ENCODE measurements around the gene UBAP1L. TPM values are rescaled to one million over a fixed set of nuclear protein-coding genes. Genes with fewer than 3 reads are reported as not detected.

The UBAP1L gene
- total and polyA plus RNA-seq, 12 donors, result 0.65 to 5.3 (median 1.6) TPM

DNA sequence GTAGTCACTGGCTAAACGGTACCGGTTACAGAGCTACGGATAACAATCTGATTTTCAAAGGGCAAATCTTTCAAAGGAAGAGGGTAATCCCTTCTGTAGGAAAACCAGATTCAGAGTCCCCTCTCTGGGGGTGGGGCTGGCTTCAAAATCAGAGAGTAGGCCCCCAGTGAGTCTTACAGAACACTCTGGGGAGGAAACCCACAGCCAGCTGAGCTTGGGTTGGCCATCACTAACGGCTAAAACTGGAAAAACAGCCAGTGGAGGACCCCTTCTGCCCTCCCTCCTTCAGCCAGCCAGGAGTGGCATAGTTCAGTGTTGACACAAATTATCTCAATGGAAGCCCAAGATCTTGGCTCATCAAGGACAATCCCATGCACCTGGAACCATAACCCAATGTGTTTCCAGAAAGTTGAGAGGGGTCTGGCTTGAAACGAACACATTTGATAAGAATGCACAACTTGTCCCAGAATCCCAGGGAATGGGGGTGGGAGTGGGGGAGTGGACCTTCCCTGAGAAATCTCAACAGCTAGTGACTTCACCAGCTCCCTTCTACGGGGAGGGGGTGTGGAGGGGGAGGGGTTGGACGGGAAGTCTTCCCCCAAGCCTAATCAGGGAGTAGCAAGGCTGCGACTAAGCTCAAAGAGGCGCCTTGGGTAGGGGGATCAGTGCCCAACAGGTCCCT, 48.2 kb downstream of the UBAP1L start:
- TF ChIP-seq, protein P1, sequence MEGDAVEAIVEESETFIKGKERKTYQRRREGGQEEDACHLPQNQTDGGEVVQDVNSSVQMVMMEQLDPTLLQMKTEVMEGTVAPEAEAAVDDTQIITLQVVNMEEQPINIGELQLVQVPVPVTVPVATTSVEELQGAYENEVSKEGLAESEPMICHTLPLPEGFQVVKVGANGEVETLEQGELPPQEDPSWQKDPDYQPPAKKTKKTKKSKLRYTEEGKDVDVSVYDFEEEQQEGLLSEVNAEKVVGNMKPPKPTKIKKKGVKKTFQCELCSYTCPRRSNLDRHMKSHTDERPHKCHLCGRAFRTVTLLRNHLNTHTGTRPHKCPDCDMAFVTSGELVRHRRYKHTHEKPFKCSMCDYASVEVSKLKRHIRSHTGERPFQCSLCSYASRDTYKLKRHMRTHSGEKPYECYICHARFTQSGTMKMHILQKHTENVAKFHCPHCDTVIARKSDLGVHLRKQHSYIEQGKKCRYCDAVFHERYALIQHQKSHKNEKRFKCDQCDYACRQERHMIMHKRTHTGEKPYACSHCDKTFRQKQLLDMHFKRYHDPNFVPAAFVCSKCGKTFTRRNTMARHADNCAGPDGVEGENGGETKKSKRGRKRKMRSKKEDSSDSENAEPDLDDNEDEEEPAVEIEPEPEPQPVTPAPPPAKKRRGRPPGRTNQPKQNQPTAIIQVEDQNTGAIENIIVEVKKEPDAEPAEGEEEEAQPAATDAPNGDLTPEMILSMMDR (IDR thresholded peaks at IDR 0.05), result no peak
- H3K4me3 ChIP-seq, result peak overlapping the region; percentile 38 to 66 (median 59)
- ATAC-seq, result peak in 5 of 8 donors; percentile 17 to 30 (median 22)
- H3K4me1 ChIP-seq, result peaks cover 23 to 77% (median 49%) of the 10 kb centered on the region in 9 donors
- no peaks in the 10 kb centered on the region for H3K9me3 ChIP-seq
- H3K27ac ChIP-seq, result peak overlapping the region; percentile 62 to 92 (median 89)
- DNase-seq, result peak in 1 of 2 donors; percentile 67
- H3K36me3 ChIP-seq, result peaks cover 0 to 4% (median 0%) of the 10 kb centered on the region in 9 donors
- WGBS, 2 donors, result 40 to 44% methylated on average over 9 of the region's 9 CpGs
- H3K27me3 ChIP-seq, result peaks cover 0 to 42% (median 6%) of the 10 kb centered on the region in 7 donors
- intact Hi-C loops (cut with DNase I), result no loop called here

DNA sequence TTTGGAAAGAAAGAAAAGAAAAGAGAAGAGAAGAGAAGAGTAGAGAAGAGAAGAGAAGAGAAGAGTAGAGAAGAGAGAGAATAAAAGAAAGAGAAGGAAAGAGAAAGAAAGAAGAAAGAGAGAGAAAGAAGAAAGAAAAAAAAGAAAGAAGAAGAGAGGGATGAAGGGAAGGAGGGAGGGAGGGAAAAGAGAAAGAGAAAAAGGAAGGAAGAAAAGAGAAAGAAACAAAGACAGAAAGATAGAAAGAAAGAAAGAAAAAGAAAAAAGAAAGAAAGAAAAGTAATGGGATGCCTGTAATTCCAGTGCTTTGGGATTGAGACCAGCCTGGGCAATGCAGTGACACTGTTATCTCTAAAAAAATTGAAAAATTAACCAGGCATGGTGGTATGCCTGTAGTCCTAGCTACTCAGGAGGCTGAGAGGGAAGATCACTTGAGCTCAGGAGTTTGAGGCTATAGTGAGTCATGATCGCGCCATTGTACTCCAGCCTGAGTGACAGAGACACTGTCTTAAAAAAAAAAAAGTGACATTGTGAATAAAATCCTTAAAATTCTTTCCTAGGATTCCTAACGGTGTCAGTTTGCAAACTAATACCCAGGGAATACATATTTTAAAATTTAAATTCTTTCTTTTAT, 48.9 kb downstream of the UBAP1L start:
- H3K36me3 ChIP-seq, result peaks cover 0 to 4% (median 0%) of the 10 kb centered on the region in 9 donors
- no peak for DNase-seq
- peak overlapping the region; percentile 21 to 66 (median 59) for H3K4me3 ChIP-seq
- H3K27me3 ChIP-seq, result peaks cover 0 to 42% (median 6%) of the 10 kb centered on the region in 7 donors
- peaks cover 21 to 76% (median 44%) of the 10 kb centered on the region in 9 donors for H3K4me1 ChIP-seq
- H3K27ac ChIP-seq, result peak overlapping the region in 9 of 10 donors; percentile 72 to 92 (median 89)
- TF ChIP-seq, protein P1 (IDR thresholded peaks at IDR 0.05), result no peak
- intact Hi-C loops (cut with DNase I), result no loop called here
- H3K9me3 ChIP-seq, result no peaks in the 10 kb centered on the region
- 62 to 75% methylated on average over 3 of the region's 3 CpGs for WGBS, 2 donors
- ATAC-seq, result no peak

- TF ChIP-seq, protein P1 (IDR thresholded peaks at IDR 0.05), result no peak
- ATAC-seq (no peak), DNase-seq (no peak)
- Histone ChIP-seq H3K27ac (peak overlapping the region in 5 of 10 donors; percentile 7 to 35 (median 15)), H3K36me3 (peaks cover 0 to 19% (median 0%) of the 10 kb centered on the region in 9 donors), H3K4me3 (no peak overlapping the region), H3K27me3 (peaks cover 0 to 31% (median 3%) of the 10 kb centered on the region in 7 donors), H3K4me1 (peaks cover 8 to 69% (median 28%) of the 10 kb centered on the region in 9 donors), H3K9me3 (no peaks in the 10 kb centered on the region)
- 68 to 78% methylated on average over 5 of the region's 5 CpGs for WGBS, 2 donors
- intact Hi-C loops (cut with DNase I), result no loop called here
Observed at GRCh38 chr15:65062726-65063125, 52.3 kb downstream of the UBAP1L start.

- intact Hi-C loops (cut with DNase I), result no loop called here
Observed at GRCh38 chr15:65062061-65062460, 52.9 kb downstream of the UBAP1L start.

More at GRCh38 chr15:65062061-65062460, 52.9 kb downstream of the UBAP1L start:
- Histone ChIP-seq H3K27ac (peak overlapping the region in 4 of 10 donors; percentile 5 to 60 (median 28)), H3K9me3 (no peaks in the 10 kb centered on the region), H3K4me3 (no peak overlapping the region), H3K27me3 (peaks cover 0 to 25% (median 0%) of the 10 kb centered on the region in 7 donors), H3K36me3 (peaks cover 0 to 25% (median 0%) of the 10 kb centered on the region in 9 donors), H3K4me1 (peaks cover 8 to 74% (median 25%) of the 10 kb centered on the region in 9 donors)
- DNase-seq, result no peak
- 90 to 93% methylated on average over 5 of the region's 5 CpGs for WGBS, 2 donors
- TF ChIP-seq, protein P1 (IDR thresholded peaks at IDR 0.05), result no peak
- ATAC-seq, result no peak
